ENCODE measurements around the gene EP400.

EP400 gene

DNA sequence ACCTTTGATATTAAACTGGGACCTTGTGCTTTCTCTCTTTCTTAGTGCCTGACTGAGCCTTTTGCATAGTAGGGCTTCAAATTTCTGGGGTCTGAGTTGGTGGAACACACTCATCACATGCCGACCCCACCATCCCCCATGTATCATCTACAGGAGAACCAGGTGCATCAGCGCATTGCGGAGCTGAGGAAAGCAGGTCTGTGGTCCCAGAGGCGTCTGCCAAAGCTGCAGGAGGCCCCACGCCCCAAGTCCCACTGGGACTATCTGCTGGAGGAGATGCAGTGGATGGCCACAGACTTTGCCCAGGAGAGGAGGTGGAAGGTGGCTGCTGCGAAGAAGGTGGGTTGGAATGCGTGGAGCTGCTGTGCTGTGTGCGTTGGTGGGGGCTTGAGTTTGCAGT, 37.8 kb downstream of the EP400 start:
- DNase-seq = no peak

DNA sequence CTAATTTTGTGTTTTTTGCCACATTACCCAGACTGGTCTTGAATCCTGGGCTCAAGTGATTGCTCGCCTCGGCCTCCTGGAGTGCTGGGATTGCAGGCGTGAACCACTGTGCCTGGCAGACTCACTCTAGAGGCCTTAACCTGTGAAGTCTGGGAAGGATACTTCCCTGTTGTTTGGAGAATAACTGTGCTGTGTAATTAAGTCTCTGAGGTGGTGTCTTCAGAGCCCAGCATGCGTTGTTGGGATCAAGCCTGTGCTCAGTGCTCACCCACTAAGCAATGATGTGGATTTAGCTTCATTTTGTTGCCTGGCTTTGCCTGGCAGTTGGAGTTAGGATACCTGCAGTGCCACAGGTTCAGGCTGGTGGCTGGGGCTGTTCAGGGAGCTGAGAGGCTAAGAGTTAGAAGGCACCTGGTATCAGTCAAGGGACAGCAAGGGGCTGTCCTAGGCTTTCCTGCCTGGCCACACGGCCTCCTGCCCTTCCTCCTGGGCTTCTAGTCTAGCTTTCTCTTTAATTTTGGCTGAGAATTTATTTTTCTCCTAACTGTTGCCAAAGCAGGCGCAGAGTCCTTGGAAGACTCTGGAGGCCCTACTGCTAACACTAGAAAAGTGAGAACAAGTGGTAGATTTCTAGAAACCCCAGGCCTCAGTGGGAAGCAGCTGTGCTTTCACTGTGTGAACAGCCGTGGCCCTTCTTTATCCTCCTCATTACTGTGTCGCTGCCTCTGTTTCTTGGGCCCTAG, 38.5 kb downstream of the EP400 start:
- DNase-seq = peak; percentile 6

DNA sequence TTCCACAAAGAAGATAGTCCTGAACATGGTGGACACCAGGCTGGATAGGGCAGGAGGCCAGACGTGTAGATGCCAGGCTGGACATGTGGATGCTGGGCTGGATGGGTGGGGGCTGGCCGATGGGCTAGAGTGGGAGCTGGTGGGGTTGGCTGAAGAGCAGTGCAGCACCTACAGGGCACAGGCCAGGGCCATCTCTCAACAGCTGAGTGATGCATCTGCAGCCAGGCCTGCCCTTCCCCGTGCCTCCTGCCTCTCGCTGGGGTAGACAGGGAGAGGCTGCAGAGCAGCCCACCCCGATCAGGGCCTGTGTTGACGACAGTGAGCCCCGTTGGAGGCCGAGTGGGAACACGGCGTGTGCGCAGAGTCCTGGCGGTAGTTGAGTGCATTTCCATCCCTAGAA, 39.3 kb downstream of the EP400 start:
- no peak for DNase-seq

DNA sequence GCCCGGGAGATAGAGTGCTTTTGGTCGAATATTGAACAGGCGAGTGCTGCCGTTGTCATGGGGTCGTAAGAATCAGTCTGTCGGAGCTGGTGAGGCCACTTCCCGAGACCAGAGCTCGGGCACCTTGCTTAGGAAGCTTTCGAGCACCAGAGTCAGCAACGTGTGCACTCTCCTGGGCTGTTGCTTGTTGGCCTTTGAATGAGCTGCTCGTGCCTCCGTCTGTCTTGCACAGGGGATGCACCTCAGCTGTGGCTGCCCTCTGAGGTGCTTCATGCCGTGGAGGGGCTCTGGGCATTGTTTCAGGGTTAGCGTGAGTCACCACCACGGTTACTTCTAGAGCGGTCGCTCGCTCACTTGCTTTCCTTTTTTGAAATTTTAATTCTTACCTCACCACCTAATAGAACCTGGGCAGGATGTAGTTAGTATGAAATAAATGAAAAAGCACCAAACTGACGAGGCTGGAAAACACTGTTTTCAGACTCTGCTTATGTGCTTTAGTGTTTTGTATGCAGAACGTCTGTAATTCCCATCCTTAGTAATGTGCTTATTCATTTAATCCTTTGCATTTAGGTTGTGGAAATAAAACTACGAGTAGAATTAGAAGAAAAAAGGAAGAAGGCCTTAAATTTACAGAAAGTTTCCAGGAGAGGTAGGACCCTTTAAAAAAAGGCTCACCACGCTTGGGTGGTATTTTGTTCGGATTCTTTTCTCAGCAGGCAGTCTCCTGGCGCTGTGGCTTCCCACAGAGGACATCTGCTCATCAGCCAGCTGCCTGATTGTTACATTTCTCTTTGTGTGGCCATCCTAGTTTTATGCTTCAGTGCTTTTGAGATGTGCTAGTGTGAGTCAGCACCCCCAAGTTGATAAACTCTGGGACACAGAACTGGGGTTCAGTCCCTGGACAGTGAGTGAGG, 40.6 kb downstream of the EP400 start:
- DNase-seq = no peak

DNA sequence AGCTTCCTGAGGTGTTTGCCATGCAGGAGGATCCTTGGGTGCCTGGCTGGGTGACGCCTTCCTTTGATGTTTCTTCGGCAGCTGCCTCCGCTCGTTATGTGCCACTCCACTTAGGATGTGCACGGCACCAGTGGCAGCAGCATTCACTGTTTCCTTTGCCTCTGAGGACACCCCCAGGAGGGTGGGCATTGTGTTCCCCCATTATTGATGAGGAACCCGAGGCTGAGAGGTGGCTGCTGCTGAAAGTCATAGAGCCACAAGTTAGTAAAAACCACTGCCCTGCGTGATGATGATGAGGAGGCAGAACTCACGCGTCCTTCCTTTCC, 41.2 kb downstream of the EP400 start:
- no peak for DNase-seq

DNA sequence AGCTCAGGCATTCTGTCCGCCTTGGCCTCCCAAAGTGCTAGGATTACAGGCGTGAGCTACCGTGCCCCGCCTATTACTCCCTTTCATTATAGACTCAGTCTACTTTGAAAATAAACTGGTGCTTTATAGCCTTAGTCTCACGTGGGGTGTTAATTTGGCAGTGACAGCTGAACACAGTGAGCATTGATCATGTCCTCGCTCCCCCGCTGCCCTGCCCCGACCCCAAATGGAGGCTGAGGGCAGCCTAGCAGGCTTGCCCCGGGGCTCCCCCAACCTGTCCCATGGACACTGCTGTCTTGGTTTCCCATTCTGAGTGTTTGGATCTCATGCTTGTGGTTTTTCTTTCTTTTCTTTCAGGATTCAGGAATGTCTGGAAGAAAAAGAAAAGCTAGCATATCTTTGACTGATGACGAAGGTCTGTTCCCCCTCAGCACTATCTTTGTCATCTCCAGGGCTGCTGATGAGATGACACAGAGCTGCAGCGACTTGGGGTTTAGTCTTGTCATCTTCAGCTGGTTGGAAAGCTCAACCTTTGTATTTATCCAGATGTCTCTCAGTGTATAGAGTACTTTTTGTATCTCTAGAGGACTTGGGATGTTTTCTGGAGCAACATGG, 42.2 kb downstream of the EP400 start:
- DNase-seq = no peak

DNA sequence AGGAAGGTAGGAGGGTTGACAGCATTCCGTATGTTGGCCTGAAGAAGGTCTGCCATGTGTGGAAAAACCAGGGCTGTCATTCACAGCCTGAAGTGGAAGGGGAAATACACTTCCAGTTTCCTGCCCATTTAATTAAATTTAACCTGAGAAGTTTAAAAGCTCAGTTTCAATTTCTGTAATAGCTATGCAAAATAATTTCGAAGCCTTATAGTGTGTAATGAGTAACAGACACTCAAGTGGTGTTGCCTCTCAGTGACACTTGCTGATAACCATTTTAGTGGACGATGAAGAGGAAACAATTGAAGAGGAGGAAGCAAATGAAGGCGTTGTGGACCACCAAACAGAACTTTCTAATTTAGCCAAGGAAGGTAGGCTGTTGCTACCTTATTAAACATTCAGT, 44.8 kb downstream of the EP400 start:
- no peak for DNase-seq

DNA sequence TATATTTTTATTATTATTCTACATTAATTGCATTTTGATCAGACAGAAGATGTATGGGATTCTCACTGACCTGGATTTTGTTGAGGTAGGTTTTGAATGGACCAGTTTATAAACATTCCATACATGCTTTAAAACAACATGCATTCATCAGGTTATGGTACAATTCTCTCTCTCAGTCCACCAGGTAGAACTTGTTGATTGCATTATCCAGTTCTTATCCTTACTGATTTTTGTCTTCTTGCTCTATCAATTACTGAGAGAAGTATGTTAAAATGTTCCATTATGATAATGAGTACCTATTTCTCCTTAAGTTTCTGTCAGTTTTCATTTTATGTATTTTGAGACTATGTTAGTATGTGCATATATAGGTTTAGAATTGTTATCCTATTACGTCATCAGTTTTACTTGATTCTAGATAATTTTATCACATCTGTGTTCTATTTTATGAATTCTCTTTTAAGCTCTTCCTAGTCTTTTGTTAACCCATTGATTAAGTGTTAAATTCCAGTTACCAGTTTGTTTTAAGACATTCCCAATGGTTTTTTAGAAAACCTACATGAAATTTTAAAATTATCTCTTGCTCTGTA, 50.6 kb downstream of the EP400 start:
- no peak for DNase-seq

DNA sequence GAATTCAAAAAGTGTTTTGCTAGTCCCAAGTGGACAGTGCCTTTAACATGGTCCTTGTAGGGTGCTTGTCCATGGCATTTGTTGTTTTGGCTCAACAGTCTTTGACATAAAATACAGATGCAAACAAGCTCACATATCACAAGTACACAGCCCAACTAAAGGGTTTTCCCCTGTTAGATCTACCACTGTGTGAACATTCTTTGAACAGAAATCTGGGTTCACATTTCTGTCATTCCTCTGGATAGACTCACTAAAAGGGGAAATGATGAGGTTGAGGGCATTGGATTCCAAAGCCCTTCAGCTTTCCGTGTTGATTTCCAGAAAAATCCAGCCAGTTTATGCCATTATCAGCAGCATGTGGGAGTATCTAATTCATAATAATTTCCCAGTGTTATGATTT, 54.1 kb downstream of the EP400 start:
- no peak for DNase-seq

DNA sequence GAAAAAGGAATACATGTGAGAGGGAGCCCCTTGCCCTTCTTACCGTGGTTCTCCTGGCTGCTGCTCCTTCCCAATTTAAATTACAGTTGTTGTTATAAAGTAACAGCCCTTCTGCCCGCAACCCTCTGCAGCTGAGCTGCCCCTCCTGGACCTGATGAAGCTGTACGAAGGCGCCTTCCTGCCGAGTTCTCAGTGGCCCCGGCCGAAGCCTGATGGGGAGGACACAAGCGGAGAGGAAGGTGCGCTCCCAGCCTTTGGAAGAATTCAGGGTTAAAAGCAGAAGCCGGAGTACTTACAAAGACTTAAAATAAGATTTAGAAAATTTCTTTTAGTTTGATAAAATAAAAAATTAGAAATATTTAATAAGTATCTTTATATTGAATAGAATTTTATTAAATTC, 55.2 kb downstream of the EP400 start:
- DNase-seq = no peak

DNA sequence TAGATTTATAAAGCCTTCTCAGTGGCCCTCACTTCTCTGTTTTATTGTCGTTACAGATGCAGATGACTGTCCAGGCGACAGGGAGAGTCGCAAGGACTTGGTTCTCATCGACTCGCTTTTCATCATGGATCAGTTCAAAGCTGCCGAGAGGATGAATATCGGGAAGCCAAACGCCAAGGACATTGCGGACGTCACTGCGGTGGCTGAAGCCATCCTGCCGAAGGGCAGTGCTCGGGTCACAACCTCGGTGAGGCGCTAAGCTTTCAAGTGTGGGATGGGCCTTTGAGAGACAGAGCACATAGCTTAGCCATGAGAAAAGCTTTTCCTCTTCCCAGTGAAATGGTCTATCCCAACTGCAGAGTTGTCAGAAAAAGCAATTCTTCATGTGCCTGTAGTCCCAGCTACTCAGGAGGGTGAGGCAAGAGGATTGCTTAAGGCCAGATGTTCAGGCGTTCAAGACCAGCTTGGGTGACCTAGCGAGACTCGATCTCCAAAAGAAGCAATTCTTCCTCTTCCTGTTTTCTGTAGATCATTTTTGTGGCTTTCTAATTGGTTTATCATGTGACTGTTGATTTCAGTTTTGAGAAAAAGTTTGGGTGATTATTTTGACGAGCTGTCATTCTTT, 56.4 kb downstream of the EP400 start:
- no peak for DNase-seq

DNA sequence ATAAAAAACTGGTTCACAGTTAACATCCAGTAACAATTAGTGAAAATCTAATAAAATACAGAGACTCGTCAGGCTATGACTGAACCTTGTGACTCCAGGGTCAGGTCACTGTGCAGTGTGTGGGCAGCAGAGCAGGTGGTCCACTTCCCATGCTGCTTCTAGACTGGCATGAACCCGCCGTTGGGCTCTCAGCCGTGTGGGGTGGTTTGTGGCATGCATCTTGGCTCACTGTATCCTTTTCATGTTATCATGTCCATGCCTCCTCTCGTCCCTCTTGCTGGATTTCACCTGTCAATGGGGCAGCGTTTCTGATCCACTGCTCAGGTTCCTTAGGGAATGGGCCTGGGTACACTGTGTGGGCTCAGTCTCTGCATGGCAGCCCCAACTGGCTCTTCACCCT, 57.3 kb downstream of the EP400 start:
- no peak for DNase-seq

DNA sequence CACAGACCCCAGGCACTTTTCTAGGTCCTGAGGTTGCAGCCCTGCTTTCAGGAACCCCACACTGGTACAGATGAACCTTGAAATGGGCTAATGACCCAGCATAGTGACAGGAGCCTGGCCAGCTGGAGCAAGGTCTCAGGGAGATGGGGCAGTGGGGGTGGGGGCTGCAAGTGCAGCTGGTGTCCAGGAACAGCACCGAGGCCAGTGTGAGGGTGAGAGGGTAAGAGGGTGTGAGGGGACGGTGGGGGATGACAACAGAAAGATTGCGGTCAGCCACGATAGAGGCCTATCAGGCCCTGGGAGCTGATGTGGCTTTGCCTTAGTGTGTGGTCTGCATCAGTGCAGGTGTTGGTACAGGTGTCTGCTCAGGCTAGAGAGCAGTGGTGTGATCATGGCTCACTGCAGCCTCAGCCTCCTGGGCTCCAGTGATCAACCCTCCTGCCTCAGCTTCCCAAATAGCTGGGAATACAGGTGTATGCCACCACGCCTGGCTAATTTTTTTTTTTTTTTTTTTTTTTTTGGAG, 59.7 kb downstream of the EP400 start:
- DNase-seq = no peak

DNA sequence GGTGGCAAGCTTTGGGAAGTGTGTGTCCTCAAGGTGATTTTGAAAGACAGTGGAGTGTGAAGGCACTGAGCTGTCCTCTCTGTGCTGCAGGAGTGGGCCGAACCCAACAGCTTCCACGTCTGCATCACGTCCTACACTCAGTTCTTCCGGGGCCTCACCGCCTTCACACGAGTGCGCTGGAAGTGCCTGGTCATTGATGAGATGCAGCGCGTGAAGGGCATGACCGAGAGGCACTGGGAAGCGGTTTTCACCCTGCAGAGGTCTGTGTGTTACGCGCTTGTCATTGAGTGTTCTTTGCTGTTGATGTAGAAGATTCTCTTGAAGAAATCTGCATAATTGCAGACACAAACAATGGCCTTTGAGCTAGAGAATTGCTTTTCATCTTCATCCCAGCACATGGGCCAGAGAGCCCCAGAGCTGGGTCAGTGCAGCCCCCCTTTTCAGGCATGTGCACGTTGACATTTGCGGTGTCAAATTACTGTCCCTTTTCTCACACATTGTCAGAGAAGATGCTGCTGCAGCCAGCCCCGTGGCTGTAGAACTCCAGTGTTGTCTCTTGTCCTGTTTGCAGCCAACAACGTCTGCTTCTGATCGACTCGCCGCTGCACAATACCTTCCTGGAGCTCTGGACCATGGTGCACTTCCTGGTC, 63.3 kb downstream of the EP400 start:
- DNase-seq = peak; percentile 42

DNA sequence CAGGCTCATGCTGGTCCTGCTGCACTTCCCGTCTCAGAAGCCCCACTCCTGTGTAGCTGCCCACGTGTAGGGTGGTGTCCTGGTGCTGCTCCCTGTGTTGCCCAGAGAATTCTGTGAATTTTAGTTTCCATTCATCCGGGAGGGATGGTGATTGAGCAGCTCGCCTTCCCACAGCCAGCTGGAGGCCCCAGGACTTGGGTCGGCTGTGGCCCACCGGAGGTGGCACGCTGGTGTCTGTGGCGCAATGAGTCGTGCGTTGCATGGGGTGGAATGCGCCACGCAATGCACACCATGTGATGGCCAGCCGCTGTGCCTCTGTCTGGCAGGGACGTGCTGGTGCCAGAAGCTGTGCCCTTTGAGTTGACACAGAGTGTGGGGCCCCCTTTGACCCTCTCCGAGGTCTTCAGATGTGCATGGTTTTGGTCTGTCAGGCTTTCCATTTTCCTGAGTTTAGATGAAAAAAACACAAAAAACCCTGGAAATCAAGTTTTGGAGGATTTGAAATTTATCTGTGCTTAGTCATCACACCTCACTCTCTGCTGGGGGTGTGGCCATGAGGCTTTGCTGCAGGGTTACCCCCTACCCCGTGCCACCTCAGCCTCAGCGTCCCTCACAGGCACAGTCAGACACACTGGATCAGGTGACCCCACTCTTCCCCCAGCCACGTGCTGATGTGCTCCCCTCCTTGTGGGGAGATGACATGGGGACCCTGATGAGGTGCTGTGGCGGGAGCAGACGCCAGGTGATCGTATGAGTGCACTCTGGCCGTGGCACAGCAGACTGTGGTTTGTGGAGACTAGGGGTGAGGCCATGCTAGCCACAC, 64.6 kb downstream of the EP400 start:
- no peak for DNase-seq

DNA sequence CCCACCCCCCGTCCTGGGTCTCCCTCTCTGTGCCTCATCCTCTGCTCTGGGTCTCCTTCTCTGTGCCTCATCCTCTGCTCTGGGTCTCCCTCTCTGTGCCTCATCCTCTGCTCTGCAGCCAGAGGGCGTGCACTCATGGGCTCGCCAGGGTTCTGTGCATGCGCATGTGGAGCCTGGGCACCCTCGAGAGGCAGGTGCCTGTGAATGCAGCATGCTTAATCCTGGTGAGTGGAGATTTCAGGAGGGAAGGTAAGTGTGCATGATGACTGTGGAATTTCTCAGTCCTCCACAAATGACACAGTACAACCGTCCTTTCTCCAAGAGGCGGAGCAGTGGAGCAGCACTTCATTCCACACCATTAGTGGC, 65.2 kb downstream of the EP400 start:
- no peak for DNase-seq

DNA sequence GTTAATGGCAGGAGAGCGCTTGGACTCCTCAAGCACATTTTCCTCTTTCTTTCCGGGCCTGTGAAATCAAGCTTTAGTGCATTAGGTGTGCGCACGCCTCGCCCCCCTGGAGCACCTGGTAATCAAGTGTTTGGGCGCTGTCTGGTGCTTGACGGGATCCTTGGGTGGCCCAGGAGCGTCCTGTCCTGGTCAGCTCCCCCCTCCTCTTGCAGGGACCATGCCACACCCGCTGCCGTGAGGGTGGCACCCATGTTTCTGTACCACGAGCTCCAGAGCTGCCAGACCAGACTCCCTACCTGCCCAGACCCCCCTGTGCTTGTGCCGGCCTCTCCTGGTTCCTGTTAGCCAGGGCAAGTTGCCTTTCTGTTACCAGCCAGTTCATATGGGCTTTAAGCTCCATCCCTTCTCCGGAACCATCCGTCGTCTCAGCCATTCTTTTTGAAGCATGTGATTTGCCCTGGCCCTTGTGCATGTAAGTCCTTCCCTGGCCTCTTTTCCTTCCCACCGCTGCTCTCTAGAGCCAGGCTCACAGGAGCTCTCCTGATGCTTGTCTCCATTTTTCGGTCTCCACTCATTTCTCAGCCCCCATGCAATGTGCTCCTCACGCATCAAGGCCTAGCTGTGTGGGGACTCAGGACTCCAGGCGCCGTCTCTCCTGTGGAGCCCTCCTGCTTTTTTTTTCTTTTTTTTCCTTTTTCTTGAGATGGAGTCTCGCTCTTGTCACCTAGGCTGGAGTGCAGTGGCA, 66.1 kb downstream of the EP400 start:
- no peak for DNase-seq

DNA sequence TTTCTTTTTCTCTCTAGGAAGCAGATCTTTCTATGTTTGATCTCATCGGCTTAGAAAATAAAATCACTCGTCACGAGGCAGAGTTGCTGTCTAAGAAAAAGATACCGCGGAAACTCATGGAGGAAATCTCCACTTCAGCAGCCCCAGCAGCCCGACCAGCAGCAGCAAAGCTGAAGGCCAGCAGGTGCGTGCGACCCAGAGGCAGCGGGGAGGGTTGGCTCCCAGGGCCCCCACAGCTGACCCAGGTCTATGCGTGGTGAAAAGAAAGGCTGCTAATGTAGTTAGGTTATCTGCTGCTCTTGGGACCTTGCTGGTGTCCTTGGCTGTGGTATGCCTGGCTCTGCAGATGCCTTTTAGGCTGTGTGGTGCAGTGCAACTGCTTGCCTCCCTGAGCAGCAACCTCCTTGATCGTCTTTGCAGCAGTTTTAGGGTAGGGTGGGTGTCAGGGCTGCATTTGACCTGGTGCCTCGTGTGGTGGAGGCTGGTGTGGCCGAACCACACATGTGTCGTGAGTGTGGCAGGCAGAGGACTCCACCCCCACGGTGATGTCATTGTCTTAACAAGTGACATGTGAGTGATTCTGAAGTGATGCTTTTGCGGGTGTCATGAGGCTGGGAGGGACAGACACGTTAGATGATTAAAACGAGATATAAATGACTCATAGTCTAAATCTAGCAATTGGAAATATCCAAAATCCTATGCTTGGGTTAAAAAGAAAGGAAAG, 68.6 kb downstream of the EP400 start:
- DNase-seq = no peak

DNA sequence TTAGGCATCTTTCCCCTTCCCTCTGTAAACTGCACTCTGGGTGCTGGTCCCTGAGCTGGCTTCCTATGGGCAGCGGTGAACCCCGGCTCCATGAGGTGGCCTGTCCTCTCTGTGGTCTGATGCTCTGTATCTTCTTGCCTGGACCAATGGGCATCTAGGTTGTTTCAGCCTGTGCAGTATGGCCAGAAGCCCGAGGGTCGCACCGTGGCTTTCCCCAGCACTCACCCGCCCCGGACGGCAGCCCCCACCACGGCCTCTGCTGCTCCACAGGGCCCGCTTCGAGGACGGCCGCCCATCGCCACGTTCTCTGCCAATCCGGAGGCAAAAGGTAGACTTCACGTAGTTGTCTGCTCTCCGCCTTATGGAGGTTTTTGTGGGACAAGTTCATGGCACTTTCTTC, 70.1 kb downstream of the EP400 start:
- DNase-seq = no peak

DNA sequence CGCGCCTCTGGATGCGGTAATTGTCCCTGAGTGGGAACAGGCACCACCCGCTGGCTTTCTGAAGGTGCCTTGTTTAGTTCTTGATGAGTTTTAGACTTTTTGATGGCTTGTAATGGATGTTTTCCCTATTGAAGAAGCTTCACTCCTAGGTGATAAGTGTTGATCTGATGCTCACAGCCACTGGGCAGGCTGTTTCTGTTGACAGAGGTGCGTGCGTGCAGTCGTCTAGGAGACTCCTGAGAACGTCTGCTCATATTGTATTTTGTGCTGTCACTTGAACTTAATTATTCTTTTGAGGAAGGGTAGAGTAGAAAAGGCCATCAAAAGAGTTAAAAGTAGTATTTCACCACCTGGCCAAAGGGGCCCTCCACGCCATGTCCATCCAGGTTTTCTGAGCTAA, 70.5 kb downstream of the EP400 start:
- DNase-seq = no peak
